IMR-90 (cell line): ENCODE measurements around the gene NCR1. TPM values are rescaled to one million over a fixed set of nuclear protein-coding genes. Genes with fewer than 3 reads are reported as not detected.

ENCODE experiments used
- ATAC-seq: fragments of 200-7000 bp; cut with Tn5 transposase; 2 replicates; pipeline ENCODE4 v1.9.1; 2020; ENCODE audit warnings: low read depth, mild to moderate bottlenecking, moderate library complexity
- BruUV-seq: library from RNA; stranded (reverse); fragments of 400-500 nt; replicated peaks from 2 replicates; lab custom pipeline; 2021; lab: Mats Ljungman, UMichigan
- CTCF ChIA-PET: fragments of 300-600 bp; formaldehyde crosslinking; extraction: SDS; loops from one replicate; lab custom pipeline; 2021; ENCODE audit warnings: antibody characterized with exemption; lab: Yijun Ruan, JAX
- POLR2A ChIA-PET: fragments of 300-600 bp; sonication (Branson Sonifier 250); formaldehyde crosslinking; loops from one replicate; lab custom pipeline; 2022; ENCODE audit warnings: antibody characterized with exemption; ENCODE audit not compliant: unreplicated experiment; lab: Charles Lee
- DNase-seq: peaks from one replicate; pipeline ENCODE4 v3.0.0; 2013
- H2AFZ ChIP-seq: replicated peaks from 2 replicates; pipeline ENCODE3; 2013; ENCODE audit warnings: low read length, mild to moderate bottlenecking; ENCODE audit not compliant: poor library complexity
- H2AK5ac ChIP-seq: 2 replicates; pipeline ENCODE4 v1.6.1; 2013; ENCODE audit warnings: low read depth, low read length, inconsistent platforms
- H2AK9ac ChIP-seq: replicated peaks from 2 replicates; pipeline ENCODE3; 2013; ENCODE audit warnings: mild to moderate bottlenecking, low read depth, low read length, moderate library complexity; ENCODE audit not compliant: poor library complexity
- H2BK120ac ChIP-seq: 2 replicates; pipeline ENCODE4 v1.6.1; 2013; ENCODE audit warnings: low read depth, low read length, inconsistent platforms
- H2BK15ac ChIP-seq: 3 replicates; pipeline ENCODE4 v1.6.1; 2013; ENCODE audit warnings: low read depth, low read length, inconsistent platforms
- H2BK20ac ChIP-seq: 2 replicates; pipeline ENCODE4 v1.6.1; 2013; ENCODE audit warnings: low read depth, mild to moderate bottlenecking, inconsistent platforms, low read length, moderate library complexity
- H2BK5ac ChIP-seq: 2 replicates; pipeline ENCODE4 v1.6.1; 2013; ENCODE audit warnings: mild to moderate bottlenecking, low read depth, low read length, inconsistent platforms; ENCODE audit not compliant: poor library complexity, severe bottlenecking
- H3K14ac ChIP-seq: replicated peaks from 2 replicates; pipeline ENCODE4 v1.6.1; 2013; ENCODE audit warnings: low read depth, low read length, inconsistent platforms
- H3K18ac ChIP-seq: 2 replicates; pipeline ENCODE4 v1.6.1; 2013; ENCODE audit warnings: low read depth, low read length, control low read depth
- H3K23ac ChIP-seq: 2 replicates; pipeline ENCODE4 v1.6.1; 2013; ENCODE audit warnings: low read depth, low read length, inconsistent platforms
- H3K27ac ChIP-seq: 2 replicates; pipeline ENCODE4 v1.5.1; 2013; ENCODE audit warnings: mild to moderate bottlenecking, control low read depth, low read length; ENCODE audit not compliant: insufficient read depth
- H3K27me3 ChIP-seq: 2 replicates; pipeline ENCODE4 v1.6.1; 2013; ENCODE audit warnings: low read length; ENCODE audit not compliant: control insufficient read depth, insufficient read depth
- H3K36me3 ChIP-seq: 2 replicates; pipeline ENCODE4 v1.6.1; 2013; ENCODE audit warnings: low read length, mixed read lengths; ENCODE audit not compliant: control insufficient read depth, insufficient read depth
- H3K4ac ChIP-seq: 2 replicates; pipeline ENCODE4 v1.6.1; 2013; ENCODE audit warnings: low read depth, low read length, inconsistent platforms
- H3K4me1 ChIP-seq: 2 replicates; pipeline ENCODE4 v1.6.1; 2013; ENCODE audit warnings: low read length, mixed read lengths; ENCODE audit not compliant: control insufficient read depth, insufficient read depth
- H3K4me2 ChIP-seq: 2 replicates; pipeline ENCODE4 v1.6.1; 2013; ENCODE audit warnings: low read depth, mild to moderate bottlenecking, control low read depth, low read length, moderate library complexity
- H3K4me3 ChIP-seq: 2 replicates; pipeline ENCODE4 v1.5.1; 2013; ENCODE audit warnings: low read depth, mild to moderate bottlenecking, control low read depth, low read length, moderate library complexity; ENCODE audit not compliant: insufficient read depth
- H3K56ac ChIP-seq: 2 replicates; pipeline ENCODE4 v1.6.1; 2013; ENCODE audit warnings: low read length, inconsistent platforms; ENCODE audit not compliant: insufficient read depth; ENCODE audit errors: extremely low read depth
- H3K79me1 ChIP-seq, 2 experiments: 2 replicates each; pipeline ENCODE4 v1.6.1; 2013; ENCODE audit warnings: low read length in 2 of 2, inconsistent platforms in 1 of 2, low read depth in 1 of 2
- H3K9ac ChIP-seq: 2 replicates; pipeline ENCODE4 v1.6.1; 2013; ENCODE audit warnings: low read depth, low read length, control low read depth
- H3K9me1 ChIP-seq: 2 replicates; pipeline ENCODE4 v1.6.1; 2013; ENCODE audit warnings: low read length, inconsistent platforms; ENCODE audit not compliant: insufficient read depth
- H3K9me3 ChIP-seq: 2 replicates; pipeline ENCODE4 v1.6.1; 2013; ENCODE audit warnings: low read length; ENCODE audit not compliant: control insufficient read depth, insufficient read depth
- H4K20me1 ChIP-seq: 2 replicates; pipeline ENCODE4 v1.6.1; 2013; ENCODE audit warnings: low read length, inconsistent platforms; ENCODE audit not compliant: insufficient read depth
- H4K5ac ChIP-seq: 2 replicates; pipeline ENCODE4 v1.6.1; 2013; ENCODE audit warnings: mild to moderate bottlenecking, low read depth, low read length, control low read depth
- H4K8ac ChIP-seq, 2 experiments: 2 replicates each; pipeline ENCODE4 v1.6.1; 2013; ENCODE audit warnings: low read depth in 2 of 2, low read length in 2 of 2, control low read depth in 1 of 2, inconsistent platforms in 1 of 2
- H4K91ac ChIP-seq: 2 replicates; pipeline ENCODE4 v1.6.1; 2013; ENCODE audit warnings: low read depth, low read length, inconsistent platforms; ENCODE audit not compliant: insufficient read depth
- BHLHE40 ChIP-seq: fragments of 150-350 bp; IDR thresholded peaks from 2 replicates; pipeline ENCODE4 v1.6.1; 2016; ENCODE audit warnings: mild to moderate bottlenecking, low read depth, low read length
- CEBPB ChIP-seq: IDR thresholded peaks from 2 replicates; pipeline ENCODE4 v1.6.1; 2012; ENCODE audit warnings: low read depth, low read length, improper control_type of control experiment
- CHD1 ChIP-seq: IDR thresholded peaks from 2 replicates; pipeline ENCODE4 v1.6.1; 2012; ENCODE audit warnings: low read depth, low read length, improper control_type of control experiment
- CTCF ChIP-seq: conservative IDR thresholded peaks from 2 replicates; pipeline ENCODE4 v1.5.1; 2012; ENCODE audit warnings: mild to moderate bottlenecking, low read depth, low read length, improper control_type of control experiment
- ELK1 ChIP-seq: fragments of 150-350 bp; IDR thresholded peaks from 2 replicates; pipeline ENCODE4 v1.6.1; 2016; ENCODE audit warnings: low read depth, mild to moderate bottlenecking, low read length, moderate library complexity, borderline replicate concordance
- FOS ChIP-seq: fragments of 150-350 bp; IDR thresholded peaks from 2 replicates; pipeline ENCODE4 v1.6.1; 2016; ENCODE audit warnings: low read depth, low read length
- MAFK ChIP-seq: IDR thresholded peaks from 2 replicates; pipeline ENCODE4 v1.6.1; 2012; ENCODE audit warnings: low read depth, low read length, improper control_type of control experiment
- MXI1 ChIP-seq: IDR thresholded peaks from 2 replicates; pipeline ENCODE4 v1.6.1; 2012; ENCODE audit warnings: low read depth, mild to moderate bottlenecking, low read length, moderate library complexity, borderline replicate concordance
- NFE2L2 ChIP-seq: fragments of 150-350 bp; IDR thresholded peaks from 2 replicates; pipeline ENCODE4 v1.6.1; 2016; ENCODE audit warnings: low read depth, mild to moderate bottlenecking, low read length
- POLR2A ChIP-seq: IDR thresholded peaks from 2 replicates; pipeline ENCODE4 v1.6.1; 2012; ENCODE audit warnings: mild to moderate bottlenecking, low read depth, low read length
- RAD21 ChIP-seq: IDR thresholded peaks from 2 replicates; pipeline ENCODE4 v1.6.1; 2012; ENCODE audit warnings: low read length, improper control_type of control experiment
- RCOR1 ChIP-seq: IDR thresholded peaks from 2 replicates; pipeline ENCODE4 v1.6.1; 2012; ENCODE audit warnings: mild to moderate bottlenecking, low read length, improper control_type of control experiment; ENCODE audit not compliant: insufficient replicate concordance
- RFX5 ChIP-seq: IDR thresholded peaks from 2 replicates; pipeline ENCODE4 v1.8.0; 2012; ENCODE audit warnings: low read depth, mild to moderate bottlenecking, low read length, moderate library complexity
- SMC3 ChIP-seq: fragments of 150-350 bp; IDR thresholded peaks from 2 replicates; pipeline ENCODE4 v1.6.1; 2016; ENCODE audit warnings: low read depth, mild to moderate bottlenecking, antibody characterized with exemption, low read length, moderate library complexity
- USF2 ChIP-seq: fragments of 150-350 bp; IDR thresholded peaks from 2 replicates; pipeline ENCODE4 v1.6.1; 2017; ENCODE audit warnings: mild to moderate bottlenecking, antibody characterized with exemption, low read length, low read depth
- WGBS, 2 experiments: methylation state at CpG; one replicate each; pipeline versions ENCODE4 v1.1.5 to v1.1.7; 2013; ENCODE audit warnings: missing lambda C conversion rate in 2 of 2; ENCODE audit not compliant: insufficient read length in 1 of 2; ENCODE audit errors: extremely low coverage in 2 of 2; 5-methylcytosine and 5-hydroxymethylcytosine counted together
- dilution Hi-C: fragments of 300-500 bp; cut with HindIII; formaldehyde crosslinking; loops from one replicate; pipeline ENCODE4 v1.14.3; 2018; ENCODE audit warnings: low sequenced_read_pairs; ENCODE audit not compliant: unreplicated experiment
- in situ Hi-C: fragments of 300-500 bp; cut with MboI; formaldehyde crosslinking; loops from 3 replicates; pipeline ENCODE4 v1.14.3; 2019; ENCODE audit warnings: low sequenced_read_pairs, inconsistent platforms, mixed read lengths
- intact Hi-C: fragments of 100-400 bp; cut with micrococcal nuclease; formaldehyde crosslinking; loops from 2 replicates; pipeline ENCODE4 v1.10.0; 2022
- polyA plus RNA-seq, 3 experiments: library from polyadenylated mRNA; depleted of rRNA; stranded (reverse); fragments of >200 nt; gene quantifications; 2 replicates each; pipeline ENCODE4 v1.2.3, GENCODE V29; 2012; ENCODE audit warnings: low replicate concordance in 1 of 3
- total RNA-seq: library from RNA; depleted of rRNA; stranded (reverse); fragments of >200 nt; gene quantifications from 2 replicates; pipeline ENCODE4 v1.2.3, GENCODE V29; 2012

NCR1 gene
- total and polyA plus RNA-seq, 2 of the 4 experiments (the other 2 are of a cell fraction), result not detected

- dilution Hi-C loops (no loop called here), in situ Hi-C loops (no loop called here), intact Hi-C loops (no loop called here)
- TF ChIP-seq NFE2L2, result no peak
- no peak for TF ChIP-seq USF2
- no peak for TF ChIP-seq CEBPB
- no peak for TF ChIP-seq ELK1
- TF ChIP-seq MXI1, result no peak
- no peak for TF ChIP-seq BHLHE40
- no peak for TF ChIP-seq RAD21
- TF ChIP-seq MAFK, result no peak
- no peak for TF ChIP-seq RCOR1
- no peak for TF ChIP-seq CTCF
- no peak for TF ChIP-seq POLR2A
- TF ChIP-seq RFX5, result no peak
- no peak for TF ChIP-seq CHD1
- TF ChIP-seq SMC3, result no peak
- no peak for TF ChIP-seq FOS
- Histone ChIP-seq H2AK9ac (no peak overlapping the region), H3K4me3 (no peak overlapping the region), H3K56ac (no peak overlapping the region), H2AFZ (no peak overlapping the region), H3K27me3 (no peaks in the 10 kb centered on the region), H4K8ac (no peak overlapping the region), H3K4ac (no peak overlapping the region), H4K5ac (no peak overlapping the region), H2BK20ac (no peak overlapping the region), H3K9me1 (no peaks in the 10 kb centered on the region), H3K18ac (no peak overlapping the region), H2BK15ac (no peak overlapping the region), H2AK5ac (no peak overlapping the region), H4K20me1 (no peaks in the 10 kb centered on the region), H2BK120ac (no peak overlapping the region), H3K4me1 (no peaks in the 10 kb centered on the region), H3K23ac (no peak overlapping the region), H3K27ac (no peak overlapping the region), H3K79me1 (no peaks in the 10 kb centered on the region), H2BK5ac (no peak overlapping the region), H3K36me3 (no peaks in the 10 kb centered on the region), H4K91ac (no peak overlapping the region), H3K9ac (no peak overlapping the region), H3K14ac (no peak overlapping the region), H3K9me3 (peaks cover 19% of the 10 kb centered on the region), H3K4me2 (no peak overlapping the region)
- WGBS, 2 experiments, result no CpG with 5 or more reads among the region's 7 CpGs
- POLR2A ChIA-PET, result no interaction called here
- BruUV-seq, result no TSS peak
- ATAC-seq, result no peak
- no peak for DNase-seq
- CTCF ChIA-PET, result no interaction called here
Measured at GRCh38 chr19:54906819-54907218, 871 bp downstream of the NCR1 start.
